HG02678 (cell line): ENCODE data around the gene TMC5.

ENCODE experiments used
- ATAC-seq: cut with Tn5 transposase; IDR thresholded peaks from one replicate; pipeline ENCODE4 v1.9.1; 2021; ENCODE audit warnings: mild to moderate bottlenecking, moderate library complexity; ENCODE audit not compliant: unreplicated experiment

The TMC5 gene

DNA sequence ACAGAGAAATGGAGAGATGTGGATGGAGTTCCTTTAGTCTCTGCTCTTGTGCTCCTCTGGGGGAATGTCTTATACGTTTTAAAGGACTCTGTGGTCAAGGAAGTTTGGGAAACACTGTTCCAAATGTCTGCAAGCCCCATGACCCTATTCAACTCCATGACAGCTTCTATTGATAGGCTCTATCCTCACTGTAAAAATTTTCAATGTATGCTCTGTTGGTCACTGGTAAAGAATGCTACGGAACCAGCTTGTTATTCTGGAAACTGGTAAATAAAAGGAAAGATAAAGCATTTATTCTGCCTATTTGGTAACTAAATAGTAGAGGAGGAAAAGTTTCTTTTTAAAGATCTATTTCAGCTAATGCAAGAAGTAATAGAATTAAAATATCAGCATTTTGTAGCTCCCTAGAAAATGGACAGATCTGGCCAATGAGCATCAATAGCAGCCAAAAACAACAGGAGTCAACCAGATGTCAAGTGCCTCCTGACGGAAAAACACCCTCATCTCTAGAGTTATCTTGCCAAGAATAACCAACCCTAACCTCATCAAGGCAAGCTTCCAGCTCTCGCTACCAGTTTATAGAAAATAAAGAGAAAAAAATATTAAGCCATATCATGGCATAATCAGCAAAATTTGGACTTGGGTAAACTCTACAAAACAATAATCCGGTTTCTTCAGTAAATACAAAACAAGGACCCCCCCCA lies 88.1 kb downstream of the TMC5 start:
- ATAC-seq, result no peak

GRCh38 chr16:19506965-19507364 lies 89.3 kb downstream of the TMC5 start:
- no peak for ATAC-seq

DNA sequence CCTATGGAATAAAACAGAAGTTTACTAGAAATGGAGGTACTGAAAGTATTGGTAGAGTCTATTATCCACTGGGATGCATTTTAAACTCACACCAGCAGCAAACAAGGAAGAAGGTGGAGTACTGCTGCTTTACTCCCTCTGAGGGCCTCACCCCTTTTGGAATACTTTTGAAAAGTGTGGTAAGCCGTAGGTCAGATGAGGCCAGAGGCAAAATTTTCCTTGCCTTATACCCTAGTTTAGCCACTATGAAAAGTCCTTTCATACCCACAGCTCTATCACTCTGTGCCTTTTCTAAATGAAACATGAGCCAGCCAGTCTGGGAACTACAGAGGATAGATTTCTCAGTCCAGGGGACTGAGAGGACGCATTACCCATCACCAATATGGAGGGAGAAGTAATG lies 90.2 kb downstream of the TMC5 start:
- no peak for ATAC-seq

DNA sequence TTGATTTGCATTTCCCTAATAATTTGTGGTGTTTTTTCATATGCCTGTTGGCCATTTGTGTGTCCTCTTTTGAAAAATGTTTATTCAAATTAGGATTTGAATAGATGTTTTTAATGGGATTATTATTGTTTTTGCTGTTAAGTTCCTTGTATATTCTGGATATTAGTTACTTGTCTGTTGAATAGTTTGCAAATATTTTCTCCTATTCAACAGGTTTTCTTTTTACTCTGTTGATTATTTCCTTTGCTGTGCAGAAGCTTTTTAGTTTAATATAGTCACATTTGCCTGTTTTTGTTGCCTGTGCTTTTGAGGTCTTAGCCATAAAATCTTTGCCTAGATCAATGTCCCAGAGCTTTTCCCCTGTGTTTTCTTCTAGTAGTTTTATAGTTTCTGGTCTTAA lies 94.6 kb downstream of the TMC5 start:
- ATAC-seq, result no peak

DNA sequence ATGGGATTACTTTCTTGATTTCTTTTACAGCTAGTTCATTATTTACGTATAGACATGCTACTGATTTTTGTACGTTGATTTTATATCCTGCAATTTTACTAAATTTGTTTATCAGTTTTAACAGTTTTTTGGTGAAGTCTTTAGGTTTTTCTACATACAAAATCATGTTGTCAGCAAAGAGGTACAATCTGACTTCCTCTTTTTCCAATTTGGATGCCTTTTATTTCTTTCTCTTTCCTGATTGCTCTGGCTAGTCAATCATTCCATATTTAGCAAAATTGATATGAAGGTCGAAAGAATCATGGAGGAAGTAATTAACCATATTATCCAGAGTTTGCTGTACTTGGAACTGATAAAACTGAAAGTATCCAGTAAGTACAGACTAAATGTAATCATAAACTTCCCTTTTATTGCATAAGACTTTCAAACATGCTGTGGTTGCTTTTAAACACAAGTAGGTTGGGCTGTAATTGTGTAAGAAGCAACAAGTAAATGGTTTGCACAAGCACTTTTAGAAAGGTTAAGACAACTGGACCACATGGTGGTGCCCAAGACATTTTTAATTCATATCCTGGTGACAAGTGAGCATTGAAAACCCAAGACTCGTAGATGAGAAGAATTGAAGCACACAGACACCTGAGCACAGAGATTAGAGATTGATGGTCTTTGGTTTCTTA lies 95.8 kb downstream of the TMC5 start:
- ATAC-seq, result no peak

- ATAC-seq, result no peak
These were observed 98.1 kb downstream of the TMC5 start for GRCh38 chr16:19515757-19516156.

DNA sequence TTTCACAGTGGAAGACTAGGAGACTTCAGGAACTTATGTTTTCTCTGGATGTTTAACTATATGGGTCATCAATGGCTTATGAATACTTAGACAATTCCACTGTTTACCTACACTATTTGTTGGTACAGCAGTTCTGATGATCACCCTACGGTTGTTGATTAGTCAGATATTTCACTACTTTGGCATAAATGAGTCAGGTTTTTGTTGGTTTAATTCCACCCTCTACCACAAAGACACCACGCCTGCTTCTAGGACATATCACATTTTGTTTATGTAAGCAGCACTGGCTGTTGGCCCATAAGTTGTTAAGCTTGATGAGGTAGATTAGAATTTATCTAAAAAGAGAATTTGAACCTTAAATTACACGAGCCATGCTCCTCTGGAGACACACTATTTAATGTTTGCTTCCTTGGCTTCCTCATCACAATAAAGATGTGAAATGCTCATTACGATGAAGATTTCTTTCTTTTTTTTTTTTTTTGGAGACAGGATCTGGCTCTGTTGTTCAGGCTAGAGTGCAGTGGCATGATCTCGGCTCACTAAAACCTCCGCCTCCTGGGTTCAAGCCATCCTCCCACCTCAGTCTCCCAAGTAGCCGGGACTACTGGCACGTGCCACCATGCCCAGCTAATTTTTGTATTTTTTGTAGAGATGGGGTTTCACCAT lies 99.9 kb downstream of the TMC5 start:
- no peak for ATAC-seq

DNA sequence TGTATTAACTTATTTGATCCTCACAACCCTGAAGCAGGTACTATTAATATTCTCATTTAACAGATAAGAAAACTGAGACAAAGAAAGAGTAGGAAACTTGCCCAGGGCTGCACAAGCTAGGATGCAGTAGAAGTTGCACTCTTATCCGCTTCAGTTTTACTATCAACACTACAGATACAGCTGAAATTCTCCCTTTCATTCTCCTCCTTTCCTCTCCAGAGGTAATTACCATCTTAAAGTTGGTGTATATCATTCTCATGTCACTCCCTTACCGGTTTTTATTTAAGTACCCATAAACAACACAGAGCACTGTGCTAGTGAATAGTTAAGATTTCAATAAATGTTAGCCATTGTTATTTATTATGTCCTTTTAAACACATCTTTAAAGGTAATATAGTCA lies 100.7 kb downstream of the TMC5 start:
- no peak for ATAC-seq

DNA sequence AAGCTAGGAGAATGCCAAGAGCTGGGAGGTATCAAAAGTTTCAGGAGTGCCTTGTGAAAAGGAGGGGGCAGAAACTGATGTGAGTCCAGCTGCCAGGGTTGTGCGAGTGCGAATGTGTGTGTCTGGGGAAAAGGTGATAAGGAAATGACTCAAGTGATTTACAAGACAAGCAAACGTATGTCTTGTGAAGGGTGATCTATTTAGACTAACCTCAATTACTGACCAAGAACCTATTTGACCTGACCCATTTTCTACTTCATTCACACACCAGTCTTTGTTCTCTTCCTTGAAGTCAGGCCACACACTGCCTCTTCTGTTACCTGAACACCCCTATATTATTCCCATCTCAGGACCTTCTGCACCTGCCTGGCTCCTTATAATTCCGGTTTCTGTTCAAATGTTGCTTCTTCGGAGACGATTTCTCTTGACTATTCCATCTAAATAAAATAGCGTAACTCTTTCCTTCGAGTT lies 103.2 kb downstream of the TMC5 start:
- ATAC-seq, result no peak

DNA sequence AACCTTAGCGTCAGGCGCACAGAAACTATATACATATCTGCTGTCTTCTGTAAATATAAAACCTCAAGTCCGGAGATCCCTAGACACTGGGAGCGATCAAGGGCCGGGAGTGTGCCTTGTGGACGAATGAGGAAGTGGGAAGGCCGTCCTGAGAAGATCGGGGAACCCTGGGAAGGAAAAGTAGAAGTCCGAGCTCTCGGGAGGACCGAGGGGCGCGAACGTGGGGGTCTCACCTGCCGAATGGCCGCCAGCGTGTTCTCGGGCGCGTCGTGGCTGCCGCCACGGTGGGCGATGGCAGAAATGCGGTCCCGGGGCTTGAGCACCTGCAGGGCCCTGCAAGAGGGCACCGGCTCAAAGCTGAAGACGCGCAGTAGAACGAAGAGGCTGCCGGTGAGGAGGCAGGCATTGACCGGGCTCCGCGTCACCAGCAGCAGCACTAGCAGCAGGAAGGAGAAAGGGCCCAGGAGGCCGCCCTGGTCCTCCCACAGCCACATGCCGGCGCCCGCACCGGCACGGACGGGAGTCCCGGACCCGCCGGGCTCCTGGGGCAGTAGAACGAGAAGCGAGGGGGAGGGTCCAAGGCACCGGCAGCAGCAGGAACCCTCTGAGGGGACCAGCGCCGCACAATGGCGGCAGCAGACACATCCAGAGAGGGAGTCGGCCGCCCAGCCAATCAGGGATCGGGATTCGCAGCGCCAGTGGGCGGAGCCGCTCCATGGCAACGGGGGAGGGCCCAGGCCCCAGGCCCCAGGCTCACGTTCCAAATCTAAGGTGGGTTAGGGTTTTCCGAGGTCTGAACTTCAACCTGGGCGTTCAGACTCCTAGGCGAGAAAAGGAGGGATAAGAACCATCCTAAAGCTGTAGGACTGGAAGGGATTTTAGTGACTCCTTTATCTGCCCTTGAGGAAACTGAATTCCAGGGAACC lies 104.1 kb downstream of the TMC5 start, which contains the start of gene GDE1:
Gene GDE1 (minus strand): TSS at position 628 of the 926 bp plus-strand sequence. CDS start 134 bp downstream, at position 494.
- peak; percentile 79 for ATAC-seq

DNA sequence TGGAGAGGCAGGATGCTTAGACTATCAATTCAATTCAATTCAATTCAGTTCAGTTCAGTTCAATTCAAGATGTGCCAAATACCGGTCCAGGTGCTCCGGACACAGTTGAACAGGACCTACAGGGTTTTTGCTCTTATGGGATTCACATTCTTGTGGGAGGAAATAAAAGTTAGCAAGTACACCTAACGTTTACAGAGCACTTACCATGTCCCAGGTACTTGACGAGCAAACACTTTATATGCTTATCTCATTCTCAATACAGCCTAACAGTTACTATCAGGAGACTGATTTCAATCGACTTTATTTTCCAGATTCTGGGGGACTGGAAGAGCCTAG lies 104.7 kb downstream of the TMC5 start:
- no peak for ATAC-seq

DNA sequence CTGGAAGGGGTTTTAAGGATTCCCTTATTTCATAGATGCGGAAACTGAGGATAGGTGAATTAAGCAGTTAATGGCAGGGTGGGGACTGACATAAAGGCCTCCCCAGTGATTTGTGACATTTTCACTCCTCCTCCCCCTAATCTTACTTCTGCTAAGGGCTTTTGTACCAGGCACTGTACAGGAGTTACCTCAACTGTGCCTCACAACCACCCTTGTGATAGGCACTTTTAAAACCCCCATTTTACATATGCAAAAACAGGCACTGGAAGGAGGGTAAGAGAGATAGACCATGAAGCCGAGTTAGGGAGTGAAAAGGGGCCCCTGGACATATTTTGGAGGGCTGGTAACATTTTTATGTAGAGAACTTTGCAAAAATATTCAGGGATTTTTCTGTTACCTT lies 105.1 kb downstream of the TMC5 start:
- no peak for ATAC-seq

GRCh38 chr16:19523184-19523558 lies 105.5 kb downstream of the TMC5 start:
- no peak for ATAC-seq

DNA sequence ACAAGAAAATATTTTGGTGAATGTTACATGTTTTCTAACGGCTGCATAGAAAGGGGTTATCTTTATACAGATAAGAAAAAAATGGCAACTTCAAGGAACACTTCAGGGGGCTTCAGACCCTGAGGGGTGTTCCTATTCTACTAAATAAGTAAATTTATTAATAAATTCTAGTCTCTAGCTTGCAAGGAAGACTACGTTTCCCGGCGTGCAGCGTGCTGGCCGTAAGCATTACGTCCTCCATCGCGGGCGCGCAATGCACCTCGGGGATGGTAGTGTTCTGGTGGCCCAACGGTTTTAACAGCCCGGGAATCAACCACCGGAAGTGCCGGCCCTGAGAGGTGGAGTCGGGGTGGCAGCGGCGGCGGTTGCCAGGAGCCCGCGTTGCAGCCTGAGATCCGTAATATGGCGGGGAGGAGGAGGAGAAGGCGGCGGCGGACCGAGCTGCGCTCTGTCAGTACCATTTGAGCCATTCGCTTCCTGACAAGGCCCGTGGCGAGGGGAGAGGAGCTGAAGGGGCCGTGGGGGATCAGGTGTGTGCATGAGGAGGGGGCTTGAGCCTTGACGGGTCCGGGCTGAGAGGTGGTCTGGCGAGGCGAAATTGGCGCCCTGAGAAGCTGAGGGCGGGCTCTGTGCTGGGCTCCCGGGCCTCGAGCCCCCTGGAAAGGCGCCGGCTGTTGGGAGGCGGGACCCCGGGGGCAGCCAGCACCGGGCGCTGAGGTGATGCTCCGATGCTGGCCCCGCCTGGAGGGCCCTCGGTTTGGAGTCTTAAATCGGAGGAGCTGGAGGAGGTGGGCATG lies 106.1 kb downstream of the TMC5 start, which contains the start of gene CCP110:
Gene CCP110 (plus strand): TSS at position 384 of the 797 bp plus-strand sequence. CDS start 3,940 bp downstream, outside the sequence.
- ATAC-seq, result peak; percentile 65

DNA sequence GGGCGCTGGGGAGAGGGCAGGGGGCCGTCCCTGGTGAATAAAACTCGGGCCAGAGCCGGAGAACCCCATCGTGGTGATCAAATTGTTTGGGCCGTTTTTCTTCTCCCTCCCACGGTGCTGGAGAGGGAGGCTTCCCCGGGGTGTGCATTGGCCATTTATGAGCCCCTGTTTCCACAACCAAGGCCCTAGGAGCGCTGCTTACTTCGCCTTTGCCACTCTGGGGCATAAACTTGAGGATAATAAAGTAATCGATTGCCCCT lies 106.6 kb downstream of the TMC5 start:
- no peak for ATAC-seq

DNA sequence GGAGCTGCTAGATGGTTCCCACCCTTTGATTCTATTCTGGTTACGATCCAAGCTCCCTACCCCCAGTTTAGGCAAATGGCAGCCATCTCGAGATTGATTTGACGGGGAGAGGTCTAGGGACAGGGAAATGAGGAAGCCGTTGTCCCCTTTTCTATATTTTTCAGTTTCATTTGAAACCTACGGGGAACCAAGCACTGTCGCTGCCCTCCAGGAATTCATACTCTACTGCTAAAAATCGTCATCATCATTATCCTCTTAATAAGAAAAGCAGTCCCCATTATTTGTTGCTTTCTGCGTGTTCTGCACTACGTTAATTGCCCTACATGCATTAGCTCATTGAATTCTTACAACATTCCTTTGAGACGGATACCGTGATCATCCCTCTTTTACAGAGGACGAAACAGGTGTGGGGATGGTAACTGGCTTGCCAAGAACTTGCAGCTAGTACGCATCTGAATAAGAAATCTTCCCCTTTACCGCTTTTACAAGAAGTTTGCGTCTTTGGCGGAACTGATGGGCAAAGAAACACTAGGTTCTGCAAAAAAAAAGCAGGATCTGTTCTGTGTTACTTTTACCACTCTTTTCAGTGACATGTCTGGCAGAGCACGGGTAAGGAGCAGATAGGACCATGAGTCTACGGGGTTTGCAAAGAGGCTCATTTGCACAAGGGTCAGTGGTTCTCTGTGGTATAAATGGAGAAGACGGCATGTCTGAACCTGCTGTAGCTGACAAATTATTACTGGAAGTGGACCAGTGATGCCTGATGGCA lies 107.1 kb downstream of the TMC5 start:
- no peak for ATAC-seq

DNA sequence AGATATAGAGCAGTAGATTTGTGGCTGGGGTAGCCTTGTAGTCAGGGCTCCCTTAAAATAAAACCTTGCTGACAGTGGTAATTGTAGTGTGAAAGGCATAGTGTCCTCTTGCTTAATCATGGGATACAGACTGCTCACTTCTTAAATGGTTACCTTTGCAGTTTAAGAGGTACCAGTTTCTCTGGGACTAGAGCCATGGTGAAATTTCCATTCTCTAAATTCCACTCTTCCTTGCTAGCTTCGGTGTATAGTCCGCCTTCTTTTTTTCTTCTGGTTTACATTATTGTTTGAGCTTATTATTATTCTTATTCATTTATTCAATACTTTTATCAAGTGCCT lies 107.7 kb downstream of the TMC5 start:
- ATAC-seq, result no peak

GRCh38 chr16:19527161-19527560 lies 109.5 kb downstream of the TMC5 start:
- no peak for ATAC-seq

- ATAC-seq, result no peak
These were observed 111.0 kb downstream of the TMC5 start for GRCh38 chr16:19528666-19529065.

DNA sequence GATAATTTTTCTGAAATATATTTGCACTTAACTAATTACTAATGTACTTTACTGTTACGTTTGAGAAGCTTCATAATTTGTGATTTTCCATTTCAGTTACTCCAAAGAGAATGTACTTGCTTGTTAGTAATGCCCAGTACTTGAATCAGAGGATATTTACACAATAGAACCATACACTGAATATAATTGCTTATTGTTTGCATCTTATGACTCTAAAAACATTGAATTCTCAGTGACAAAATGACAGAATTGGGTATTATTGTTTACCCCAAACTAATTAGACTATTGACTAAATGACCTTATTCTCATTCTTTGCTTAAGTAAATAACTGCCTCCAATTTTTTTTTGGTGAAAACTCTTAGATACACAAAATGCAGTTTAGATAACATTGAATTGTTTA lies 114.9 kb downstream of the TMC5 start:
- ATAC-seq, result no peak
